ENCODE results near the gene KIFC3. TPM values are rescaled to one million over a fixed set of nuclear protein-coding genes. Genes with fewer than 3 reads are reported as not detected.

The KIFC3 gene
- total and polyA plus RNA-seq, 2 donors from 2014 or later: 74.9 to 109 TPM

GRCh38 chr16:57773655-57774295, 28.5 kb downstream of the KIFC3 start:
- DNase-seq: peak in 2 of 5 donors; percentile 39 to 75
- intact Hi-C loops (cut with DNase I): no loop called here
- Histone ChIP-seq H3K27me3 (ENCODE audit: control insufficient read depth, insufficient read depth, low read length) (no peaks in the 10 kb centered on the region), H3K36me3 (ENCODE audit: control insufficient read depth in 2 of 3, insufficient read depth in 3 of 3, low read length in 3 of 3) (peaks cover 0 to 57% (median 26%) of the 10 kb centered on the region in 3 donors), H3K9me3 (ENCODE audit: control insufficient read depth in 2 of 3, insufficient read depth in 1 of 3, low read length in 3 of 3) (no peaks in the 10 kb centered on the region), H3K4me3 (ENCODE audit: low read length in 3 of 3) (no peak overlapping the region), H3K27ac (ENCODE audit: low read depth in 2 of 2, low read length in 2 of 2) (no peak overlapping the region), H3K9ac (ENCODE audit: low read length in 3 of 3) (no peak overlapping the region), H3K4me1 (ENCODE audit: control insufficient read depth in 2 of 3, insufficient read depth in 2 of 3, low read depth in 1 of 3, low read length in 3 of 3) (no peaks in the 10 kb centered on the region)
- no peak for FAIRE-seq
- TF ChIP-seq CTCF (IDR thresholded peaks at IDR 0.05; ENCODE audit: borderline replicate concordance, extremely low read depth, insufficient read depth): no peak

GRCh38 chr16:57773019-57773418, 29.3 kb downstream of the KIFC3 start:
- Histone ChIP-seq H3K9ac (ENCODE audit: low read length in 3 of 3) (no peak overlapping the region), H3K4me1 (ENCODE audit: control insufficient read depth in 2 of 3, insufficient read depth in 2 of 3, low read depth in 1 of 3, low read length in 3 of 3) (no peaks in the 10 kb centered on the region), H3K27ac (ENCODE audit: low read depth in 2 of 2, low read length in 2 of 2) (no peak overlapping the region), H3K9me3 (ENCODE audit: control insufficient read depth in 2 of 3, insufficient read depth in 1 of 3, low read length in 3 of 3) (no peaks in the 10 kb centered on the region), H3K27me3 (ENCODE audit: control insufficient read depth, insufficient read depth, low read length) (no peaks in the 10 kb centered on the region), H3K4me3 (ENCODE audit: low read length in 3 of 3) (no peak overlapping the region), H3K36me3 (ENCODE audit: control insufficient read depth in 2 of 3, insufficient read depth in 3 of 3, low read length in 3 of 3) (peaks cover 0 to 55% (median 28%) of the 10 kb centered on the region in 3 donors)
- FAIRE-seq (no peak), DNase-seq (no peak)
- intact Hi-C loops (cut with DNase I): no loop called here
- no peak for TF ChIP-seq CTCF (IDR thresholded peaks at IDR 0.05; ENCODE audit: borderline replicate concordance, extremely low read depth, insufficient read depth)

GRCh38 chr16:57771141-57771785, 31.0 kb downstream of the KIFC3 start:
- no peak for DNase-seq
- no peaks in the 10 kb centered on the region for H3K4me1 ChIP-seq (ENCODE audit: control insufficient read depth in 2 of 3, insufficient read depth in 2 of 3, low read depth in 1 of 3, low read length in 3 of 3)
- H3K9me3 ChIP-seq (ENCODE audit: control insufficient read depth in 2 of 3, insufficient read depth in 1 of 3, low read length in 3 of 3): no peaks in the 10 kb centered on the region
- no peak overlapping the region for H3K4me3 ChIP-seq (ENCODE audit: low read length in 3 of 3)
- FAIRE-seq: no peak
- intact Hi-C loops (cut with DNase I): no loop called here
- TF ChIP-seq CTCF (IDR thresholded peaks at IDR 0.05; ENCODE audit: borderline replicate concordance, extremely low read depth, insufficient read depth): no peak
- H3K27ac ChIP-seq (ENCODE audit: low read depth in 2 of 2, low read length in 2 of 2): no peak overlapping the region
- peaks cover 0 to 68% (median 35%) of the 10 kb centered on the region in 3 donors for H3K36me3 ChIP-seq (ENCODE audit: control insufficient read depth in 2 of 3, insufficient read depth in 3 of 3, low read length in 3 of 3)
- no peak overlapping the region for H3K9ac ChIP-seq (ENCODE audit: low read length in 3 of 3)
- H3K27me3 ChIP-seq (ENCODE audit: control insufficient read depth, insufficient read depth, low read length): no peaks in the 10 kb centered on the region

Data from kidney (tissue), 14 donors.